Measurements from ENCODE around the gene TSC22D4. TPM values are rescaled to one million over a fixed set of nuclear protein-coding genes. Genes with fewer than 3 reads are reported as not detected.

Gene TSC22D4
- polyA plus RNA-seq, 1 of the 3 experiments (the other 2 are of a cell fraction) = 32.7 TPM

- TF ChIP-seq REST (IDR thresholded peaks at IDR 0.05; ENCODE audit: low read depth, low read length) (no peak; the same call in 1 of the 2 replicates), RCOR1 (IDR thresholded peaks at IDR 0.05; ENCODE audit: low read length) (no peak; the same call in none of the 2 replicates), FOXM1 (IDR thresholded peaks at IDR 0.05; ENCODE audit: low read depth) (no peak), MXI1 (IDR thresholded peaks at IDR 0.05; ENCODE audit: low read depth, low read length) (peak; percentile 83; the same call in 1 of the 2 replicates), GATA2 (CRISPR knock-in tag; IDR thresholded peaks at IDR 0.05) (no peak), FOSL2 (IDR thresholded peaks at IDR 0.05; ENCODE audit: borderline replicate concordance, low read depth) (peak; percentile 1; the same call in 1 of the 2 replicates), SIN3A (IDR thresholded peaks at IDR 0.05; ENCODE audit: borderline replicate concordance, low read depth, low read length) (peak; percentile 95), GABPA (IDR thresholded peaks at IDR 0.05; ENCODE audit: low read depth) (peak; percentile 64), USF2 (IDR thresholded peaks at IDR 0.05; ENCODE audit: borderline replicate concordance, low read depth, low read length) (no peak), RAD21 (IDR thresholded peaks at IDR 0.05; ENCODE audit: low read length) (no peak), NRF1 (IDR thresholded peaks at IDR 0.05; ENCODE audit: low read depth, low read length) (peak; percentile 98), TEAD4 (IDR thresholded peaks at IDR 0.05; ENCODE audit: borderline replicate concordance, insufficient read depth) (0 out of 2 replicates have a peak, but pooled peaks have one; percentile 9), ELF1 (IDR thresholded peaks at IDR 0.05) (peak; percentile 69; the same call in 1 of the 2 replicates), PBX3 (IDR thresholded peaks at IDR 0.05) (no peak; the same call in 1 of the 2 replicates), POLR2AphosphoS5 (IDR thresholded peaks at IDR 0.05; ENCODE audit: low read depth, low read length) (peak; percentile 100), FOXJ3 (CRISPR knock-in tag; IDR thresholded peaks at IDR 0.05) (peak; percentile 56)
These were observed 50.6 kb downstream of the TSC22D4 start, which contains the start of gene ZCWPW1 (continued) for GRCh38 chr7:100428199-100428966.
